Stimulated activated CD8-positive, alpha-beta memory T cell treated with anti-CD3 and anti-CD28 coated beads, Interleukin-12 subunit alpha, Interleukin-12 subunit beta, amount 100 ng/mL, for 4 hours (primary cell): ENCODE data around the gene CACNG6.
"Not testable (repeated sequence)": the region's sequence is repeated elsewhere in the genome, so short reads cannot be mapped to it uniquely, and the experiment has no call there.

ENCODE experiments used
- DNase-seq: peaks from one replicate; pipeline ENCODE4 v3.0.0-alpha.2; 2020; ENCODE audit warnings: low read depth

CACNG6 gene, protein sequence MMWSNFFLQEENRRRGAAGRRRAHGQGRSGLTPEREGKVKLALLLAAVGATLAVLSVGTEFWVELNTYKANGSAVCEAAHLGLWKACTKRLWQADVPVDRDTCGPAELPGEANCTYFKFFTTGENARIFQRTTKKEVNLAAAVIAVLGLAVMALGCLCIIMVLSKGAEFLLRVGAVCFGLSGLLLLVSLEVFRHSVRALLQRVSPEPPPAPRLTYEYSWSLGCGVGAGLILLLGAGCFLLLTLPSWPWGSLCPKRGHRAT

GRCh38 chr19:53991224-53992113 is at the start of gene CACNG6:
Gene CACNG6 (plus strand): TSS chr19:53991637. CDS start chr19:53992878, 1,241 bp downstream.
- no peak for DNase-seq

GRCh38 chr19:53942001-53942786 is 49.2 kb upstream of the CACNG6 start:
- DNase-seq: no peak

DNA sequence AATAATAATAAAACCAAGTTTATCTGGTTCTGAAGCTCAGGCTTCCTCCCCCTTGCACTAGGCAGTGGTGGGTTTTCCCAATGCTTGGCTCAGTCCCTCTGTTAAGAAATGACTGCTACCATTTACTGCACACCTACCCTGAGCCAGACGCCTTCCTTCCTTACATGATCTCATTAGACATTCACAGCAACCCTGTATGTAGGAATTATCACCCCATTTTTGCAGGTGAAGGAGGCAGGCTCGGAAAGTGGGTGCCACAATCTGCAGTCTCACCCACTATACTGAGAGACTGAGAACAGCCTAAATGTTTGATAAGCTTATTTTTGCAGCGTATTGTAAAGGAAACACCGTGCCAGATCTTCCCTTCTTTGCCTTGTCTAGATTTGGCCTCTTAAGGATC is 47.0 kb upstream of the CACNG6 start:
- DNase-seq: no peak

DNA sequence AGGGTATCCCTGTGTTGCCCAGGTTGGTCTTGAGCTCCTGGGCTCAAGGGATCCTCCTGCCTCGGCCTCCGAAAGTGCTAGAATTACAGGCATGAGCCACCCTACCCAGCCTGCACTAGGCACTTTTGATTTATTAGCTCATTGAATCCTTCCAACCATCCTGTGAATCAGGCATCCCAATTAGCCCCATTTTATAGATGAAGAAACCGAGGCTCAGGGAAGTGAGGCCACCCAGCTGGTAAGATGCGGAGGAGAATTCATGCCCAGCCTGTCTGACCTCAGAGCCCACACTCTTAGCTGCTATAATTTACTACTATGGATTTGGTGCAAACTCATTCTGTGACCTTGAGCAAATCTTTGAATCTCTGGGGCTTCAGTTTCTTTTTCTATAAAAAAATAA is 46.5 kb upstream of the CACNG6 start:
- DNase-seq: no peak

DNA sequence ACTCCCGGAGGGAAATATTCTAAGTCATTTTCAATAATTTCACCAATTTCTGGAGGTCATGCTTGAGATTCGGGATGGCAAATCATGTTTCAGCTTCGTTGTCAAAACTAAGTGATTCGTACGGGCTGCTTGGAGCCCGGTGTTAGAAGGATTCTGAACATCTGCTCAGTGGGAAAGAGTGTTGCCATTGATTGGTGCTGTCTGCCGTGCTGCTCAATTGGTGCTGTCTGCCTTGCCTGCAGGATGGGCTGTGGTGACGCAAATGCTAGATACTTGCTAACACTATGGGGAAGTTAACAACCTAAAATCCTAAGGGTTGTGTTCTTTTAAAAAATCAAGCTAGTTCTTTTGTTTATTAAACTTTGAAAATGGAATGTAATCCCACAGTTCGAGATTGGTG is 46.0 kb upstream of the CACNG6 start:
- no peak for DNase-seq

GRCh38 chr19:53945998-53946397 is 45.4 kb upstream of the CACNG6 start:
- DNase-seq: no peak

DNA sequence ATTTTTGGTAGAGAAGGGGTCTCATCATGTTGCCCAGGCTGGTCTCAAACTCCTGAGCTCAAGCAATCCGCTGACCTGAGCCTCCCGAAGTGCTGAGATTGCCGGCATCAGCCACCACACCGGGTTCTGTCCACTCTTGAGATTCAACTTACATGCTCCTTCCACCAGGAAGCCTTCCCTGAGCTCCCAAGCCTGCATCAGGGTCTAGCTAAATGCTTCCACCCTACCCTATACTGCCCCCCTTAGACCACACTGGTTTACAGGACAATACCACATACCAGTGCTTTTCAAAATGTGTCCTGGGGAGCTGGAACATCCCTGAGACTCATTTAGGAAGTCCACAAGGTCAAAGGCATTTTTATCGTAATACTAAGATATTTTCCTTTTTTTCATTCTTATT is 43.8 kb upstream of the CACNG6 start:
- no peak for DNase-seq

DNA sequence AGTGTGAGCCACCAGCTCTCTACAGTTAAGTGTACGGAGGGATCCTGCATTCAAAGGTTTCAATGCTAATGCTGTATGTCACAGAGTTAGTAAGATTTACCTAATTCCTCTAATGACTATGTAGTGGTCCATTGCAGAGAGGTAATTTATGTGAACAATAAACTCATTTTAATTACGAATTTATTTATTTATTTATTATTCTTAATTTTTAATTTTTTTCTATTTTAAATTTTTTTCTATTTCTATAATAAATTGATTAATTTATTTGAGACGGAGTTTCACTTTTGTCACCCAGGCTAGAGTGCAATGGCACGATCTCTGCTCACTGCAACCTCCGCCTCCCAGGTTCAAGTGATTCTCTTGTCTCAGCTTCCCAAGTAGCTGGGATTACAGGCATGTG is 42.8 kb upstream of the CACNG6 start:
- DNase-seq: not testable (repeated sequence)

- DNase-seq: no peak
Measured at GRCh38 chr19:53951436-53951835, 40.0 kb upstream of the CACNG6 start.

DNA sequence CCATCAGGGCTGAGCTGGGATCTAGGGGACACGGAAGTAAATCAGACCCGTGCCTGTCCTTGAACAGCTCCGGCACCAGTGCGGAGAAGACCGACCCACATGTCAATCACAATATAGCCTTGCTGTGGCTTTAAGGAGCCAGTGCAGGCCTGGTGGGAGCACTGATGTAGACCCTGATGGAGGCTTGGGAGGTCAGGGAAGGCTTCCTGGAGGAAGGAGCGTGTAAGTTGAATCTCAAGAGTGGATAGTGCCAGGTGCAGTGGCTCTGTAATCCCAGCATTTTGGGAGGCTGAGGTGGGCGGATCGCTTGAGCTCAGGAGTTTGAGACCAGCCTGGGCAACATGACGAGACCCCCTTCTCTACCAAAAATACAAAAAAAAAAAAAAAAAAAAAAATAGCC is 39.5 kb upstream of the CACNG6 start:
- no peak for DNase-seq

- no peak for DNase-seq
Measured at GRCh38 chr19:53953383-53953782, 38.1 kb upstream of the CACNG6 start.

- no peak for DNase-seq
Measured at GRCh38 chr19:53957448-53958167, 33.8 kb upstream of the CACNG6 start.

GRCh38 chr19:53958168-53958571 is 33.3 kb upstream of the CACNG6 start:
- no peak for DNase-seq

DNA sequence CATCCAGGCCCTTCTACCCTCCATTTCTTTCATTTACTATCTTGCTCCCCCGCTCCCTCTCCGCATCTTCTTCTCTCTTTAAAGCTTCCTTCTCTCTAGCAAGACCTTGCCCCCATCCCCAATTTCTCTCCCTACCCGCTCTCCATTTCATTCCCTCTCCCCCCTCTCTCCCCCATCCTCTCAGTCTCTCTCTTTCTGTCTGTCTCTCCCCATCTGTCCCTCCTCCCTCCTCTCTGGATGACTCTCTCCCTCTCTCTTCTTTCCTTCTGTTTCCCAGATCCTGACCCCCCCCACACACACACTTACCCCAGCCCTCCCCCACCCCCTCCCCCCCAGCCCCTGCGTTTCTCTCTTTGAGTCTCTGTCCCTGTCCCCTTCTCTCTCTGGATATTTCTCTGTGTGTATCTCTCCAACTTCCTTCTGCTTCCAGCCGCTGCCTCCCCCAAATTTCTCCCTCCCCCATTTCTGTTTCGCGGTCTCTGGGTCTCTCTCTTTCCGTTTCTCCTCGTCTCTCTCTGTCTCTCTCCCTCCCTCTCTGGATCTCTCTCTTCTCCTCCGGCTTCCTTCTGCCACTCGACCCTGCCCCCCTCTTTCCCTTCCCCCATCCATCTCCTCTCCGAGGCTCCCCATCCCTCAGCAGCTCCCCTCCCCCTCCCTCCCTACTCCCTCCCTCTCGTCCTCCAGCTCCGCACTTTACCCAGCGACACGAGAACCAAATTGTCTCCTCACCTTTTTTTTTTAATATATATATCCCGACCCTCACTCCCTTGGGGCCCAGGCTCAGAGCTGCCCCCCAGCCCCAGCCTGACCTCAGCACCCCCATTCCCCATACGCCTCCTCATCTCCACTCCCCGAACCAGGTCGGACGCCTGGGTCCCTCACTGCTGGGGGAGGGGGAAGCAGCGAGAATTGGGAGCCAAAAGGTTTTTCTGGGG is 32.3 kb upstream of the CACNG6 start:
- DNase-seq: no peak

- DNase-seq: no peak
Measured at GRCh38 chr19:53960187-53960586, 31.2 kb upstream of the CACNG6 start.

GRCh38 chr19:53960886-53961285 is 30.6 kb upstream of the CACNG6 start:
- no peak for DNase-seq

GRCh38 chr19:53961523-53962356 is 29.7 kb upstream of the CACNG6 start:
- DNase-seq: no peak

- DNase-seq: no peak
Measured at GRCh38 chr19:53962887-53963431, 28.5 kb upstream of the CACNG6 start, which contains the start of gene CACNG8. Gene CACNG8 (plus strand): TSS chr19:53962937.

GRCh38 chr19:53965091-53965490 is 26.3 kb upstream of the CACNG6 start:
- DNase-seq: no peak

GRCh38 chr19:53966931-53967330 is 24.5 kb upstream of the CACNG6 start:
- no peak for DNase-seq
